Measurements from ENCODE around the gene DYSF.

DNA sequence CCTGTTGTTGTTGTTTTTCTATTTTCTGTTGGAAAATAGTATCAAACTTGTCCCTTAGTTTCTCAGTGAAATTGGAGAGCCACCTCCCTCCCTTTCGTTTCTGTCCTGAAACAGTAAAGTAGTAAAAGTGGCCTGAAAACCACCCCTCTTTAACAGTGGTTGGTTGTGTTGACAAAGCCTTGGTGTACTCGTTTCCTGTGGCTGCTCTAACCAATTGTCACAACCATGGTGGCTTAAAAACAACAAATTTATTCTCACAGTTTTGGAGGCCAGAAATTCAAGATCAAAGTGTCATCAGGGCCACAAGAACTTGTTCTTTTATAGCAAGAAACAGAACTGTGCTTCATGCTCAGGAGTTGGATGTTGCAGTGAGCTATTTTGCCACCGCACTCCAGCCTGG lies 4.0 kb upstream of the DYSF start:
- TF ChIP-seq CTCF (IDR thresholded peaks at IDR 0.05; ENCODE audit: poor library complexity, severe bottlenecking) (no peak), EZH2 (IDR thresholded peaks at IDR 0.05; ENCODE audit: borderline replicate concordance, insufficient read depth, low read length, poor library complexity, severe bottlenecking) (no peak), SMC3 (conservative IDR thresholded peaks at IDR 0.05; ENCODE audit: poor library complexity) (no peak), POLR2AphosphoS5 (IDR thresholded peaks at IDR 0.05) (no peak), TAF1 (IDR thresholded peaks at IDR 0.05; ENCODE audit: low read depth) (no peak), RAD21 (conservative IDR thresholded peaks at IDR 0.05) (no peak), EP300 (conservative IDR thresholded peaks at IDR 0.05; ENCODE audit: poor library complexity, severe bottlenecking) (no peak), MXI1 (conservative IDR thresholded peaks at IDR 0.05; ENCODE audit: poor library complexity, severe bottlenecking) (no peak), REST (IDR thresholded peaks at IDR 0.05; ENCODE audit: borderline replicate concordance) (no peak)

Measured in neural cell (in vitro differentiated cells).